ENCODE results near the gene RERG.

GRCh38 chr12:15130541-15130940 lies 90.7 kb downstream of the RERG start:
- TF ChIP-seq ZNF639 (tag by site-specific recombination; IDR thresholded peaks at IDR 0.05) (no peak), ZNF274 (IDR thresholded peaks at IDR 0.05; ENCODE audit: low read length) (no peak), ZNF274 (tag by site-specific recombination; IDR thresholded peaks at IDR 0.05; ENCODE audit: borderline replicate concordance) (no peak), ZNF184 (tag by site-specific recombination; IDR thresholded peaks at IDR 0.05) (no peak), CTCF (tag by site-specific recombination; IDR thresholded peaks at IDR 0.05) (no peak), ZNF747 (tag by site-specific recombination; IDR thresholded peaks at IDR 0.05) (no peak), ZNF560 (tag by site-specific recombination; IDR thresholded peaks at IDR 0.05; ENCODE audit: borderline replicate concordance) (no peak), ZNF121 (tag by site-specific recombination; IDR thresholded peaks at IDR 0.05) (no peak), IKZF3 (tag by site-specific recombination; IDR thresholded peaks at IDR 0.05) (no peak), ZBTB44 (tag by site-specific recombination; IDR thresholded peaks at IDR 0.05) (no peak), MYNN (tag by site-specific recombination; IDR thresholded peaks at IDR 0.05; ENCODE audit: borderline replicate concordance) (no peak)

Data from HEK293 (cell line).